GM12864 (cell line): ENCODE data around the gene RAB33A.

Experiments used
- DNase-seq: peaks from one replicate; pipeline ENCODE4 v3.0.0-alpha.2; 2011; ENCODE audit warnings: low read depth
- H3K4me3 ChIP-seq: 2 replicates; pipeline ENCODE4 v1.5.1; 2011; ENCODE audit warnings: mild to moderate bottlenecking, low read depth, low read length, control low read depth
- TF ChIP-seq, protein P1 (sequence below): IDR thresholded peaks from 2 replicates; pipeline ENCODE4 v1.5.1; 2011; ENCODE audit warnings: low read depth, mild to moderate bottlenecking, moderate library complexity, low read length, control low read depth, inconsistent platforms; ENCODE audit errors: missing control alignments

RAB33A gene

GRCh38 chrX:130171446-130172126, at the start of gene RAB33A:
Gene RAB33A (plus strand): TSS chrX:130171962. CDS start chrX:130172063, 101 bp downstream.
- DNase-seq = no peak
- H3K4me3 ChIP-seq = peak within 1 kb of the TSS; percentile 80
- TF ChIP-seq, protein P1, sequence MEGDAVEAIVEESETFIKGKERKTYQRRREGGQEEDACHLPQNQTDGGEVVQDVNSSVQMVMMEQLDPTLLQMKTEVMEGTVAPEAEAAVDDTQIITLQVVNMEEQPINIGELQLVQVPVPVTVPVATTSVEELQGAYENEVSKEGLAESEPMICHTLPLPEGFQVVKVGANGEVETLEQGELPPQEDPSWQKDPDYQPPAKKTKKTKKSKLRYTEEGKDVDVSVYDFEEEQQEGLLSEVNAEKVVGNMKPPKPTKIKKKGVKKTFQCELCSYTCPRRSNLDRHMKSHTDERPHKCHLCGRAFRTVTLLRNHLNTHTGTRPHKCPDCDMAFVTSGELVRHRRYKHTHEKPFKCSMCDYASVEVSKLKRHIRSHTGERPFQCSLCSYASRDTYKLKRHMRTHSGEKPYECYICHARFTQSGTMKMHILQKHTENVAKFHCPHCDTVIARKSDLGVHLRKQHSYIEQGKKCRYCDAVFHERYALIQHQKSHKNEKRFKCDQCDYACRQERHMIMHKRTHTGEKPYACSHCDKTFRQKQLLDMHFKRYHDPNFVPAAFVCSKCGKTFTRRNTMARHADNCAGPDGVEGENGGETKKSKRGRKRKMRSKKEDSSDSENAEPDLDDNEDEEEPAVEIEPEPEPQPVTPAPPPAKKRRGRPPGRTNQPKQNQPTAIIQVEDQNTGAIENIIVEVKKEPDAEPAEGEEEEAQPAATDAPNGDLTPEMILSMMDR = no peak

DNA sequence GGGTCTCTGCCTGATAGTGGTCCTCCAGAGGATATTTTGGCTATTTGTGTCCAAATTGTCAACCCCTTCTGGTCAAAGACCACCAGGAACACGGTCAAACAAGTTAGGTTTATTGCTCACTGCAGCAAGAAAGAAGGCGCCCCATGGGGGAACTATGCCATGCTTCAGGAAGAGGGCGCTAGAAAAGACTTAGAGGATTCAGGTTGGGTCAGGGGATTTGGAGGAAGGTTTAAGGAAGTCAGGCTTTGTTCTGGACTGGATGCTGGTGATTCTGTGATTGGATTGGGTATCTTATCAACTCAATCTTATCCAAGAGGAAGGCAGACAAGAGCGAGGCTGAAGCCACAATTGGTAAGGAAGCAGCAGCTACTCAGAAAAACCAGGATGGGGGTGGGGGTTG, 47.2 kb upstream of the RAB33A start:
- H3K4me3 ChIP-seq = no peak overlapping the region
- TF ChIP-seq, protein P1 = no peak
- DNase-seq = no peak

DNA sequence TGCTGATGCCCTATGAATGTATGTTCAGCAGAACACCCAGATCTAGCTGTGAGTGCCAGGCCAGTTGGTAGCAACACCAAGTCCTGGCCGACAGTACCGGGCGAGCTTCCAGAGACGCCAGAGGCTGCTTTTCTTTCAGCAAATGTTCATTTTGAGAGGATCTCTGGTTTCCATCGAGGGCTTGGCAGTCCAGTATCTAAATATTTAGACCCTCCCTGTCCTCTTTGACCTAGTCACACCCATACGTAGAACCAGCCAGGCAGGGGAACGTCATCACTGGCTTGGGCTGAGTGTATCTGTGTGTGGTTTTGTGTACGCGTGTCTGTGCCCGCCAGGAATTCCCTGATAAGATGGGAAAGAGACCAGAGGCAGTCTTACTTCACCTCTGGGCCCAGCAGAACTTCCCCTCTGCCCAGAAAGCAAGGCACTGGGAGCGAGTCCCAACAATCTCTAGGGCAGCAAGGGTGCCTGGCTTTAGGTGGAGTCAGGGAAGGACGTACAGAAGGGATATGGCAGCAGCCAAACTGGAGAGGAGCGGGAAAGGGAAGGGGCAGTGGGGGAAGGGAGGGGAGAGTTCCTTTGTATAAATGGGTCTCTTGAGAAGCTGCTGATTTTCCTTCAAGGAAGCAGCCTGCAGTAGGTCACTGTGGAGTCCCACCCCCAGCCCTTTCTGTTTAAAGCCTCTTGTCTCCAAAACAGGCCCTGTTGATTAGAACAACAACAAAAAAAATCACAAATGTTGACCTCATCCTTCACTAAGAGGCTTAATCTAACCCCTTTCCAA, 46.5 kb upstream of the RAB33A start:
- TF ChIP-seq, protein P1 = no peak
- no peak overlapping the region for H3K4me3 ChIP-seq
- DNase-seq = no peak

DNA sequence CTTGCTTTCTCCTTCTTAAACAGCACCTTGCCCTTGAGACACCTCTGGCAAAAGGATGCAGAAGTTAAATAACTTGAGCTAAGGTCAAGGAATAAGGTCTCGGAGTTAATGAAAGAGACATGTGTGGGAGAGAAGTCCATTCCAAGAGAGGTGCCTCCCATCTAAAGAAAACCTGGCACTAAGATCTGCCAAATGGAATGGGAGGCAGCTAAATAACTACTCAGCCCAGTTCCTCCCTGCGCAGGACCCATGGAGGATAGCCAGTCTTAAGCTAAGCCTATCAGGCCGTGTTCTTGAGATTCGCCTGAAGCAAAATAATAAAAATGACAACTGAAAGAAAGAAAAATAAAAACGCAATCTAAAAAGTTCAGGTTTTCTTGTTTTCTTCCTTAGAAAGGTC, 40.8 kb upstream of the RAB33A start:
- TF ChIP-seq, protein P1 = no peak
- no peak for DNase-seq
- H3K4me3 ChIP-seq = no peak overlapping the region

- TF ChIP-seq, protein P1 = no peak
- no peak overlapping the region for H3K4me3 ChIP-seq
- no peak for DNase-seq
Measured at GRCh38 chrX:130136496-130136895, 35.3 kb upstream of the RAB33A start.

DNA sequence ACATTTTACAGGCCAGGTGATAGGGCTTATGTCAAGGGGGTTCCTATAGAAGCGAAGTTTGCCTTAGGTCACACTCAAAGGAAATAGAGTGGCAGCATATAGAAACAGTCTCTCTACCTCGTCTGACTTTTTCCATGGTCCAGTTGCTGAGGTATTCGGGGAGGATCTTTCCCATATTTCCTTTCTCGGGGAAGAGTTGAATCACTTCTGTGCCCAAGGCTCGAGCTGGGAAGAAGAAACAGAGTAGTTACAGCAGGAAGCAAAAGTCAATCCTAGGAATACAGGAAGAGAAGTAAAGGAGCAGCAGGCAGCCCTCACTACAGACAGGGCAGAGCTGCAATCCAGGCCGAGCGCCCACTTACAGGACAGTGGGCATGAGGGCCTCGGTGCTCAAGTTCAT, 34.8 kb upstream of the RAB33A start:
- DNase-seq = no peak
- TF ChIP-seq, protein P1 = no peak
- no peak overlapping the region for H3K4me3 ChIP-seq
